Trophoblast cell (in vitro differentiated cells and primary cell): ENCODE results near the gene KRT79.

Source experiments
- DNase-seq, 2 donors: peaks; one replicate each; pipeline ENCODE4 v3.0.0-alpha.2; 2016
- H2AFZ ChIP-seq: 2 replicates; pipeline ENCODE4 v1.6.1; 2013; ENCODE audit warnings: low read length, moderate library complexity, mild to moderate bottlenecking; ENCODE audit not compliant: insufficient read depth, poor library complexity
- H2AK5ac ChIP-seq: 2 replicates; pipeline ENCODE4 v1.6.1; 2013; ENCODE audit warnings: mild to moderate bottlenecking, low read length
- H2BK120ac ChIP-seq: 2 replicates; pipeline ENCODE4 v1.6.1; 2013; ENCODE audit warnings: low read length, mild to moderate bottlenecking, moderate library complexity; ENCODE audit not compliant: insufficient read depth, poor library complexity
- H2BK12ac ChIP-seq: 2 replicates; pipeline ENCODE4 v1.6.1; 2013; ENCODE audit warnings: mild to moderate bottlenecking, low read length, moderate library complexity
- H2BK5ac ChIP-seq: 2 replicates; pipeline ENCODE4 v1.6.1; 2013; ENCODE audit warnings: low read length, low read depth, moderate library complexity, mild to moderate bottlenecking; ENCODE audit not compliant: poor library complexity
- H3K14ac ChIP-seq: 2 replicates; pipeline ENCODE4 v1.6.1; 2013; ENCODE audit warnings: mild to moderate bottlenecking, low read length
- H3K18ac ChIP-seq: 2 replicates; pipeline ENCODE4 v1.6.1; 2013; ENCODE audit warnings: mild to moderate bottlenecking, low read length
- H3K23ac ChIP-seq: 2 replicates; pipeline ENCODE4 v1.6.1; 2013; ENCODE audit warnings: low read length
- H3K27ac ChIP-seq: 2 replicates; pipeline ENCODE4 v1.5.1; 2013; ENCODE audit warnings: low read depth, mild to moderate bottlenecking, inconsistent platforms, low read length, moderate library complexity
- H3K27me3 ChIP-seq: 2 replicates; pipeline ENCODE4 v1.6.1; 2013; ENCODE audit warnings: inconsistent platforms, mild to moderate bottlenecking, low read length, moderate library complexity; ENCODE audit not compliant: insufficient read depth
- H3K36me3 ChIP-seq, 2 experiments: 1 replicate in 1 of 2; 2 replicates in 1 of 2; pipeline ENCODE4 v1.6.1; 2013; ENCODE audit warnings: low read length in 2 of 2, mild to moderate bottlenecking in 2 of 2, moderate library complexity in 1 of 2; ENCODE audit not compliant: insufficient read depth in 2 of 2, control insufficient read depth in 1 of 2
- H3K4ac ChIP-seq: 2 replicates; pipeline ENCODE4 v1.6.1; 2013; ENCODE audit warnings: low read depth, mild to moderate bottlenecking, low read length, moderate library complexity
- H3K4me1 ChIP-seq, 2 experiments: 1 replicate in 1 of 2; 2 replicates in 1 of 2; pipeline ENCODE4 v1.6.1; 2013; ENCODE audit warnings: low read length in 2 of 2, mild to moderate bottlenecking in 2 of 2, moderate library complexity in 1 of 2; ENCODE audit not compliant: insufficient read depth in 2 of 2, control insufficient read depth in 1 of 2
- H3K4me2 ChIP-seq: 2 replicates; pipeline ENCODE4 v1.6.1; 2013; ENCODE audit warnings: inconsistent platforms, mild to moderate bottlenecking, low read length, moderate library complexity
- H3K4me3 ChIP-seq: 2 replicates; pipeline ENCODE4 v1.5.1; 2013; ENCODE audit warnings: mild to moderate bottlenecking, low read depth, low read length, inconsistent platforms
- H3K79me1 ChIP-seq: one replicate; pipeline ENCODE4 v1.6.1; 2013; ENCODE audit warnings: low read length
- H3K79me2 ChIP-seq: 2 replicates; pipeline ENCODE4 v1.6.1; 2013; ENCODE audit warnings: low read length, mild to moderate bottlenecking; ENCODE audit not compliant: control insufficient read depth, insufficient read depth, poor library complexity
- H3K9ac ChIP-seq: 2 replicates; pipeline ENCODE4 v1.6.1; 2013; ENCODE audit warnings: mild to moderate bottlenecking, low read length
- H3K9me3 ChIP-seq: 2 replicates; pipeline ENCODE4 v1.6.1; 2013; ENCODE audit warnings: low read depth, mild to moderate bottlenecking, control low read depth, inconsistent platforms, low read length; ENCODE audit not compliant: insufficient read depth
- H4K12ac ChIP-seq: 2 replicates; pipeline ENCODE4 v1.6.1; 2013; ENCODE audit warnings: low read depth, mild to moderate bottlenecking, low read length, moderate library complexity
- H4K8ac ChIP-seq: 2 replicates; pipeline ENCODE4 v1.6.1; 2013; ENCODE audit warnings: low read depth, mild to moderate bottlenecking, low read length, moderate library complexity
- H4K91ac ChIP-seq: one replicate; pipeline ENCODE4 v1.6.1; 2013; ENCODE audit warnings: low read depth, mild to moderate bottlenecking, low read length, moderate library complexity
- WGBS: extraction: QIAGEN DNeasy Blood & Tissue Kit; methylation state at CpG from one replicate; pipeline ENCODE4 v1.1.7; 2013; ENCODE audit warnings: missing lambda C conversion rate; ENCODE audit not compliant: insufficient read length, insufficient coverage; ENCODE audit errors: extremely low coverage; 5-methylcytosine and 5-hydroxymethylcytosine counted together

KRT79 gene

DNA sequence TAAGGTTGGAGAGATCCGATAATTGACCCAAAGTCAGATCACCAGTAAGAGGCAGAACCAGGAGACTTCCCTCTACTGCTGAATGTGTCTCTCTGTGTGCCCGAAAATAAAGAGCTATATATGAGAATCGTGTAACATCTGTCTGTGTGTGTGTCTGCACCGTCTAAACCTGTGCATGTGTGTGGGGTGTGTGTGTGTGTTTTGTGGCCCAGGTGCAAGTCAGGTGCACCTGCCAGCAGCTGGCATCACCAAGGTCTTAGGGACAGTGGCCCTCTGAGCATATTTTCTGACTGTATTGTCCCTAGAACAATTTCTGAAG lies 39.4 kb upstream of the KRT79 start:
- H3K23ac ChIP-seq = no peak overlapping the region
- H4K8ac ChIP-seq = no peak overlapping the region
- no peaks in the 10 kb centered on the region for H3K27me3 ChIP-seq
- H4K12ac ChIP-seq = no peak overlapping the region
- H3K14ac ChIP-seq = no peak overlapping the region
- H3K9ac ChIP-seq = no peak overlapping the region
- no peak overlapping the region for H3K4ac ChIP-seq
- H3K27ac ChIP-seq = no peak overlapping the region
- H3K36me3 ChIP-seq = no peaks in the 10 kb centered on the region
- peak overlapping the region; percentile 54 for H3K4me2 ChIP-seq
- H2BK5ac ChIP-seq = no peak overlapping the region
- H3K4me3 ChIP-seq = no peak overlapping the region
- no peak overlapping the region for H2AFZ ChIP-seq
- peak overlapping the region; percentile 95 for H4K91ac ChIP-seq
- H2AK5ac ChIP-seq = peak overlapping the region; percentile 81
- H3K18ac ChIP-seq = no peak overlapping the region
- peak overlapping the region; percentile 69 for H2BK12ac ChIP-seq
- peaks cover 39 to 45% of the 10 kb centered on the region in 2 experiments for H3K4me1 ChIP-seq
- WGBS = no CpG with 5 or more reads among the region's 4 CpGs
- DNase-seq = peak in 1 of 2 donors; percentile 1
- H2BK120ac ChIP-seq = peak overlapping the region; percentile 87
- H3K9me3 ChIP-seq = peaks cover 1% of the 10 kb centered on the region
- H3K79me1 ChIP-seq = peaks cover 37% of the 10 kb centered on the region
- H3K79me2 ChIP-seq = peaks cover 4% of the 10 kb centered on the region

DNA sequence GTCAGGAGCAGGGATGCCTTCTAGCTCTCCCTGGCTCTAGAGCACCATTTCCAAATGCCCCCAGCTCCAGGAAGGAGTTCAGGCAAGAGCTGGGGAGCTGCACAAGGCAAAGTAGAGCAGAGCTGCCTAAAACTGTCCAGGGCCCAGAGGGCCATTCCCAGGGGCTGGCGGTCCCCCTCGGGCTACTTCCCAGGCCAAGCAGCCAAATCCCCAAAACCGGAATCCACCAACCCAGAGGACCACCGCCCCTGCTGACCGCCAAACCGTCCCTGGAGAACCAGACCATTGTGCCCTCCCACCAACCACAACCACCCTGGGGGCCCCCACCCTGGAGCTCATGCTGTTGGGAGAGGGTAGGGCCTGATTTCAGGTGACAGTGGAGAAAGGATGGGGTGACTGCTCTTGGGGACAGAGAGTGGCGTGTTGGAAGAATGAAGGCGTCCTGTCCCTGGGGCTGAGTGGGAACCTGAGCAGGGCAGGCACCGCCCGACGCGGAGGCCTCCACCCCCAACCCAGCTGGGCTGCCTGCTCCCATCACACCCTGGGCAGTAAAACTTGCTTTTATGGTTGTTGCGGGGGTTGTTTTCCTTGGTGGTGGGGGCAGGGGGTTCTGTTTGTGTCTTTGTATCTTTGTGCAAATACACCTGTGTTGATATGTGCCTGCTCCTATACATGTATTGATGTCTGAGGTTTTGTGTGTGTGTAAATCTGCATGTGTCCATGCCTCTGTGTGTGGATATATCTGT lies 38.7 kb upstream of the KRT79 start:
- Histone ChIP-seq H2BK12ac (peak overlapping the region; percentile 92), H3K4ac (peak overlapping the region; percentile 4), H3K36me3 (no peaks in the 10 kb centered on the region), H3K27me3 (no peaks in the 10 kb centered on the region), H3K9me3 (peaks cover 1% of the 10 kb centered on the region), H4K91ac (peak overlapping the region; percentile 94), H2AK5ac (peak overlapping the region; percentile 49), H3K23ac (no peak overlapping the region), H3K14ac (peak overlapping the region; percentile 35), H3K79me2 (peaks cover 4% of the 10 kb centered on the region), H3K4me3 (no peak overlapping the region), H3K79me1 (peaks cover 37% of the 10 kb centered on the region), H3K27ac (no peak overlapping the region), H2AFZ (no peak overlapping the region), H4K8ac (no peak overlapping the region), H2BK120ac (peak overlapping the region; percentile 66), H3K18ac (peak overlapping the region; percentile 56), H4K12ac (no peak overlapping the region), H3K9ac (no peak overlapping the region), H3K4me1 (peaks cover 39 to 43% of the 10 kb centered on the region in 2 experiments), H2BK5ac (peak overlapping the region; percentile 7), H3K4me2 (no peak overlapping the region)
- no CpG with 5 or more reads among the region's 13 CpGs for WGBS
- DNase-seq = no peak

GRCh38 chr12:52871291-52872039 lies 37.4 kb upstream of the KRT79 start:
- WGBS = no CpG with 5 or more reads among the region's 9 CpGs
- H3K14ac ChIP-seq = peak overlapping the region; percentile 38
- no peak overlapping the region for H4K8ac ChIP-seq
- H3K4ac ChIP-seq = no peak overlapping the region
- H2BK12ac ChIP-seq = peak overlapping the region; percentile 97
- H3K18ac ChIP-seq = peak overlapping the region; percentile 45
- peaks cover 1% of the 10 kb centered on the region for H3K9me3 ChIP-seq
- no peaks in the 10 kb centered on the region for H3K27me3 ChIP-seq
- H3K23ac ChIP-seq = no peak overlapping the region
- peak overlapping the region; percentile 77 for H3K27ac ChIP-seq
- DNase-seq = peak; percentile 63 to 88
- H2AK5ac ChIP-seq = peak overlapping the region; percentile 52
- no peaks in the 10 kb centered on the region for H3K36me3 ChIP-seq
- H3K79me1 ChIP-seq = peaks cover 37% of the 10 kb centered on the region
- peak overlapping the region; percentile 16 for H3K4me2 ChIP-seq
- peaks cover 4% of the 10 kb centered on the region for H3K79me2 ChIP-seq
- H3K9ac ChIP-seq = no peak overlapping the region
- H2BK120ac ChIP-seq = peak overlapping the region; percentile 76
- peak overlapping the region; percentile 94 for H4K91ac ChIP-seq
- H2AFZ ChIP-seq = no peak overlapping the region
- no peak overlapping the region for H3K4me3 ChIP-seq
- peak overlapping the region; percentile 64 for H2BK5ac ChIP-seq
- H3K4me1 ChIP-seq = peaks cover 39 to 40% of the 10 kb centered on the region in 2 experiments
- H4K12ac ChIP-seq = no peak overlapping the region

DNA sequence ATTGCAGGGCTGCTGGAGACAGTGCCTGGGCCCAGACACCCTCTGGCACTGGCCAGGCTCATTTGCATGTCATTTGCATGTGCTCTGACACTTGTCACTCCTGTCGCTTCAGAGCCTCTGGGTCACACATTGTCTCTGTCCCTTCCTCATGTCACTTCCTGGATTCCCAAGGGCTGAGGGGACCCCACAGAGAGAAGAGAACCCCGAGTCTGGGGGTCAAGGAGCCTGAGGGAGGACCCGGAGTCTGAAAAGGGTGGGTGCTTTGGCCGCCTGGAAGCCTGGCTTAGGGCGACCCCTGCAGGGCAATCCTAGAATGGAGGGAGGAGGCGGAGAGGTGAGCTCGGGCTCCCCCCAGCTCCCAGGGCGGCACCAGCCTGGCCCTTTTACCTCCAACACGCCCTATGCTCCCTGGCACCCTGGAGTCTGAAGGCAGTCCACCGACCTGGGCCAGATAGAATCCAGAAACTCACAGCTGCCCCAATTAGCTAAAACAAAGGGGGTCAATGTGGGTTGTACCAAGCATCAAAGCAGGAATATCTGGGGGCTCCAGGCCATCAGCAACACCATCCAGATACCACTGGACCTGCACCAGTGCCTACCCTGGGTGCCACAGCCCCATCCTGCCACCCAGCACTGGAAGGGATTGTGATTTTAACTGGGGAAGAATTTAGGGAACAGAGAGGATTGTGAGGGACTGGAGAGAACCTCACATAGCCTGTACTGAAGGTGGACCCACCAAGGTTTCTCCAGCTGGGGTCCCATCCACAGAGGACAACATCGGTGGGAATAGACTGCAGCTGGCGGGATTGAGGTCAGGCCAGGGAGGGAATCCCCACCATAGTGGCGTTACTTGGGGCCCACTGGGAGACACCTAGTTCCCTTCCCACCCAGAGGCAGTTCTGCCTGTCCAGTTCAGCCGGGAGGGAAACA lies 36.5 kb upstream of the KRT79 start:
- peaks cover 4% of the 10 kb centered on the region for H3K79me2 ChIP-seq
- H3K36me3 ChIP-seq = no peaks in the 10 kb centered on the region
- peaks cover 1% of the 10 kb centered on the region for H3K9me3 ChIP-seq
- H2BK120ac ChIP-seq = peak overlapping the region; percentile 75
- peaks cover 39 to 40% of the 10 kb centered on the region in 2 experiments for H3K4me1 ChIP-seq
- H3K4me2 ChIP-seq = peak overlapping the region; percentile 29
- peak overlapping the region; percentile 88 for H3K14ac ChIP-seq
- no peak overlapping the region for H3K4me3 ChIP-seq
- H2AK5ac ChIP-seq = peak overlapping the region; percentile 75
- H3K23ac ChIP-seq = no peak overlapping the region
- no peaks in the 10 kb centered on the region for H3K27me3 ChIP-seq
- peak overlapping the region; percentile 25 for H2AFZ ChIP-seq
- H2BK5ac ChIP-seq = peak overlapping the region; percentile 78
- no CpG with 5 or more reads among the region's 14 CpGs for WGBS
- peak overlapping the region; percentile 97 for H2BK12ac ChIP-seq
- peak in 1 of 2 donors; percentile 65 for DNase-seq
- H4K12ac ChIP-seq = peak overlapping the region; percentile 37
- peak overlapping the region; percentile 77 for H3K27ac ChIP-seq
- peak overlapping the region; percentile 94 for H4K91ac ChIP-seq
- H3K4ac ChIP-seq = peak overlapping the region; percentile 28
- peaks cover 37% of the 10 kb centered on the region for H3K79me1 ChIP-seq
- H4K8ac ChIP-seq = peak overlapping the region; percentile 69
- H3K18ac ChIP-seq = peak overlapping the region; percentile 90
- H3K9ac ChIP-seq = no peak overlapping the region
